HL-60 (cell line): Measurements from ENCODE around the gene RNF187.

Experiments
- POLR2AphosphoS5 ChIP-seq: IDR thresholded peaks from 2 replicates; pipeline ENCODE4 v1.6.1; 2012; ENCODE audit warnings: low read depth
- TF ChIP-seq, protein P1 (sequence below): IDR thresholded peaks from one replicate; pipeline ENCODE4 v1.5.1; 2011; ENCODE audit warnings: low read length, control low read depth, inconsistent platforms; ENCODE audit not compliant: insufficient read depth
- TF ChIP-seq, protein P2 (sequence below): IDR thresholded peaks from 2 replicates; pipeline ENCODE4 v1.6.1; 2012; ENCODE audit warnings: low read depth; ENCODE audit not compliant: insufficient replicate concordance

DNA sequence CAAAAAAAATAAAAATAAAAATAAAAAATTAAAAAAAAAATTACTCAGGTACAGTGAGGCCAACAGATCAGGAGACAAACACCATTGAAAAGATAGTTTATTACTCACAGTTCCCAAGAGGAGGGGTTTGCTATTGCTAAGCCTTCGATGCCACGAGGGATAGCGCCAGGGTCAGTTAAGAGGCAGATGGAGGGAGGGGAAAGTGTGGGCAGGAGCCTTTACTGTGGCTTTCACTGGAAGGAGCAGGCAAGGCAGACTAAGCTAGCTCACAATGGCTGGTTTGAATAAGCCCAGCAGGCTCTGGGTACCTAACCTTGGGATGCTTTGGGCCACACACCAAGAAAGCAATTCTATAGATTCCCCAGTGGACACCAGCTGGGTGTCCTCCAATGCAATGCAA lies 12.7 kb upstream of the RNF187 start:
- TF ChIP-seq, protein P1, sequence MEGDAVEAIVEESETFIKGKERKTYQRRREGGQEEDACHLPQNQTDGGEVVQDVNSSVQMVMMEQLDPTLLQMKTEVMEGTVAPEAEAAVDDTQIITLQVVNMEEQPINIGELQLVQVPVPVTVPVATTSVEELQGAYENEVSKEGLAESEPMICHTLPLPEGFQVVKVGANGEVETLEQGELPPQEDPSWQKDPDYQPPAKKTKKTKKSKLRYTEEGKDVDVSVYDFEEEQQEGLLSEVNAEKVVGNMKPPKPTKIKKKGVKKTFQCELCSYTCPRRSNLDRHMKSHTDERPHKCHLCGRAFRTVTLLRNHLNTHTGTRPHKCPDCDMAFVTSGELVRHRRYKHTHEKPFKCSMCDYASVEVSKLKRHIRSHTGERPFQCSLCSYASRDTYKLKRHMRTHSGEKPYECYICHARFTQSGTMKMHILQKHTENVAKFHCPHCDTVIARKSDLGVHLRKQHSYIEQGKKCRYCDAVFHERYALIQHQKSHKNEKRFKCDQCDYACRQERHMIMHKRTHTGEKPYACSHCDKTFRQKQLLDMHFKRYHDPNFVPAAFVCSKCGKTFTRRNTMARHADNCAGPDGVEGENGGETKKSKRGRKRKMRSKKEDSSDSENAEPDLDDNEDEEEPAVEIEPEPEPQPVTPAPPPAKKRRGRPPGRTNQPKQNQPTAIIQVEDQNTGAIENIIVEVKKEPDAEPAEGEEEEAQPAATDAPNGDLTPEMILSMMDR = no peak
- TF ChIP-seq POLR2AphosphoS5 = no peak
- TF ChIP-seq, protein P2, sequence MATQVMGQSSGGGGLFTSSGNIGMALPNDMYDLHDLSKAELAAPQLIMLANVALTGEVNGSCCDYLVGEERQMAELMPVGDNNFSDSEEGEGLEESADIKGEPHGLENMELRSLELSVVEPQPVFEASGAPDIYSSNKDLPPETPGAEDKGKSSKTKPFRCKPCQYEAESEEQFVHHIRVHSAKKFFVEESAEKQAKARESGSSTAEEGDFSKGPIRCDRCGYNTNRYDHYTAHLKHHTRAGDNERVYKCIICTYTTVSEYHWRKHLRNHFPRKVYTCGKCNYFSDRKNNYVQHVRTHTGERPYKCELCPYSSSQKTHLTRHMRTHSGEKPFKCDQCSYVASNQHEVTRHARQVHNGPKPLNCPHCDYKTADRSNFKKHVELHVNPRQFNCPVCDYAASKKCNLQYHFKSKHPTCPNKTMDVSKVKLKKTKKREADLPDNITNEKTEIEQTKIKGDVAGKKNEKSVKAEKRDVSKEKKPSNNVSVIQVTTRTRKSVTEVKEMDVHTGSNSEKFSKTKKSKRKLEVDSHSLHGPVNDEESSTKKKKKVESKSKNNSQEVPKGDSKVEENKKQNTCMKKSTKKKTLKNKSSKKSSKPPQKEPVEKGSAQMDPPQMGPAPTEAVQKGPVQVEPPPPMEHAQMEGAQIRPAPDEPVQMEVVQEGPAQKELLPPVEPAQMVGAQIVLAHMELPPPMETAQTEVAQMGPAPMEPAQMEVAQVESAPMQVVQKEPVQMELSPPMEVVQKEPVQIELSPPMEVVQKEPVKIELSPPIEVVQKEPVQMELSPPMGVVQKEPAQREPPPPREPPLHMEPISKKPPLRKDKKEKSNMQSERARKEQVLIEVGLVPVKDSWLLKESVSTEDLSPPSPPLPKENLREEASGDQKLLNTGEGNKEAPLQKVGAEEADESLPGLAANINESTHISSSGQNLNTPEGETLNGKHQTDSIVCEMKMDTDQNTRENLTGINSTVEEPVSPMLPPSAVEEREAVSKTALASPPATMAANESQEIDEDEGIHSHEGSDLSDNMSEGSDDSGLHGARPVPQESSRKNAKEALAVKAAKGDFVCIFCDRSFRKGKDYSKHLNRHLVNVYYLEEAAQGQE = no peak
